ENCODE measurements around the gene BSCL2.

DNA sequence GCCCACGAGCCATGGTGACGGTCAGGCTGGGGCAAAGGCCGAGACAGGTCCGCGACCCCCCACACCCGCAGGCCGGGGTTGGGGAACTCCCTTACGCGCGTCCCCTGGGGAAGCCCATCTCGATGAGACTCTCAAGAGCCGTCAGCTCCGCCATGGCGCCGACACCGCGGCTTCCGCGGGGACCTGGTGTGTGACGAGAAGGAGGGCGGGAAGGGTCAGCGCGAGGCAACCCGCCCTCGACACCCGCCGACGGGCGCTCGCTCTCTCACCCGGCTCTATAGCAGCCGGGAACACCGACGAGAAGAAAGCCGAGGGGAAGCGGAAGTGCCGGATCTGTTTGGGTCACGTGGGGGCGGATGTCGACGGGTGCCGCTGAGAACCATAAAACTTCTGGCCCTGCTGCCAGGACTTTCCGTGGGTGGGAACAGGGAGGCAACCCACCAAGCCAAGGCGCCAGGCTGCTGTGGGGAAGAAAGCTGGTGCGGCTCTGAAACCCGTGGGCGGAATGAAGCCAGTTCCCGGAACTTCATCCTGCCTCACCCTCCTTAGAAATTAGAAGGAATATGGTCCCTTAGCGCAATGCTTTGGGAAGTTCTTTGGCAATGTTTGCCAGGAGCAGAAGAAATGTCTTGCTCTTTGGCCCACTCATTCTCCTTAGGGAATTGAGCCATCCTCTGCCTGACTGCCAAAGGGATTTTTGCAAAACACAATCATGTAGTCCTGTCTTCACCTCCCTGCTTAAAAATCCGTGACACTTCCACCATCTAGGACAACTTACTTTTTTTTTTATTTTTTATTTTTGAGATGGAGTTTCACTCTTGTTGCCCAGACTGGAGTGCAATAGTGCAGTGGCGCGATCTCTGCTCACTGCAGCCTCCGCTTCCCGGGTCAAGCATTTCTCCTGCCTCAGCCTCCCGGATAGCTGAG, 28.2 kb downstream of the BSCL2 start, which contains the start of gene UBXN1:
- TF ChIP-seq, protein P1, sequence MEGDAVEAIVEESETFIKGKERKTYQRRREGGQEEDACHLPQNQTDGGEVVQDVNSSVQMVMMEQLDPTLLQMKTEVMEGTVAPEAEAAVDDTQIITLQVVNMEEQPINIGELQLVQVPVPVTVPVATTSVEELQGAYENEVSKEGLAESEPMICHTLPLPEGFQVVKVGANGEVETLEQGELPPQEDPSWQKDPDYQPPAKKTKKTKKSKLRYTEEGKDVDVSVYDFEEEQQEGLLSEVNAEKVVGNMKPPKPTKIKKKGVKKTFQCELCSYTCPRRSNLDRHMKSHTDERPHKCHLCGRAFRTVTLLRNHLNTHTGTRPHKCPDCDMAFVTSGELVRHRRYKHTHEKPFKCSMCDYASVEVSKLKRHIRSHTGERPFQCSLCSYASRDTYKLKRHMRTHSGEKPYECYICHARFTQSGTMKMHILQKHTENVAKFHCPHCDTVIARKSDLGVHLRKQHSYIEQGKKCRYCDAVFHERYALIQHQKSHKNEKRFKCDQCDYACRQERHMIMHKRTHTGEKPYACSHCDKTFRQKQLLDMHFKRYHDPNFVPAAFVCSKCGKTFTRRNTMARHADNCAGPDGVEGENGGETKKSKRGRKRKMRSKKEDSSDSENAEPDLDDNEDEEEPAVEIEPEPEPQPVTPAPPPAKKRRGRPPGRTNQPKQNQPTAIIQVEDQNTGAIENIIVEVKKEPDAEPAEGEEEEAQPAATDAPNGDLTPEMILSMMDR (IDR thresholded peaks at IDR 0.05; ENCODE audit: low read length): no peak
- TF ChIP-seq EZH2phosphoT487 (IDR thresholded peaks at IDR 0.05; ENCODE audit: low read length): no peak

All from MM.1S (cell line).